HCT116 (cell line): ENCODE measurements around the gene CSNK2A1.

ENCODE experiments used
- POLR2A ChIP-seq: IDR thresholded peaks from 2 replicates; pipeline ENCODE4 v1.7.0; 2011; ENCODE audit warnings: borderline replicate concordance; ENCODE audit not compliant: insufficient read depth, insufficient read length; ENCODE audit errors: extremely low read depth
- SRF ChIP-seq: IDR thresholded peaks from 2 replicates; pipeline ENCODE4 v1.6.1; 2012; ENCODE audit warnings: low read depth
- ZFX ChIP-seq: fragments of 450-650 bp; IDR thresholded peaks from 2 replicates; pipeline ENCODE4 v1.6.1; 2017
- ZNF274 ChIP-seq: fragments of 200-500 bp; sonication (Bioruptor generic); IDR thresholded peaks from 2 replicates; pipeline ENCODE4 v1.6.1; 2014; ENCODE audit warnings: mild to moderate bottlenecking, low read depth, low read length, inconsistent platforms
- TF ChIP-seq, protein P1 (sequence below), 3 experiments: fragments of 200-600 bp in 1 of 3; sonication (generic) in 1 of 3; IDR thresholded peaks in 2 of 3; conservative IDR thresholded peaks in 1 of 3; 2 replicates each; pipeline ENCODE4 v1.5.1; 2012 to 2017; ENCODE audit warnings: low read depth in 2 of 3, low read length in 2 of 3, antibody characterized with exemption in 1 of 3, borderline replicate concordance in 1 of 3, control low read depth in 1 of 3, mild to moderate bottlenecking in 1 of 3, mixed read lengths in 1 of 3, mixed run types in 1 of 3, moderate library complexity in 1 of 3; ENCODE audit not compliant: insufficient read depth in 1 of 3

DNA sequence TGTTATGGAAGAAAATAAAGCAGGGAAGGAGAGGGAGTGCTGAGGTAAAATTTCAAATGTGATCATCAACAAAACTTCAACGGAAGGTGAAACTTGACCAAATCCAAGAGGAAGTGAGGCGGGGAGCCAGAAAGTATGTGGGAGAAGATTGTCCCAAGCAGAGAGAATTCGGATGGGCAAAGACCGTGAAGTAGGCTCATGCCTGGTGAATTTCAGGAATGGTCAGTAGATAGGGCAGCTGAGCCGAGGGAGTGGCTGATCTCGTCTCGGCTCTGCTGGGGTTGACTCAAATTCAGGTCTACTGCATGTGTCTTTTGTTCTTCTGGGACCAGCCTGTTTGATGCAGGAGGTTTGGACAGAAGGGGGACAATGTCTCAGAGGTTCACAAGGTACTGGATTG lies 7.0 kb upstream of the CSNK2A1 start:
- TF ChIP-seq POLR2A (no peak), SRF (no peak), ZNF274 (no peak), ZFX (no peak)
- TF ChIP-seq, protein P1, sequence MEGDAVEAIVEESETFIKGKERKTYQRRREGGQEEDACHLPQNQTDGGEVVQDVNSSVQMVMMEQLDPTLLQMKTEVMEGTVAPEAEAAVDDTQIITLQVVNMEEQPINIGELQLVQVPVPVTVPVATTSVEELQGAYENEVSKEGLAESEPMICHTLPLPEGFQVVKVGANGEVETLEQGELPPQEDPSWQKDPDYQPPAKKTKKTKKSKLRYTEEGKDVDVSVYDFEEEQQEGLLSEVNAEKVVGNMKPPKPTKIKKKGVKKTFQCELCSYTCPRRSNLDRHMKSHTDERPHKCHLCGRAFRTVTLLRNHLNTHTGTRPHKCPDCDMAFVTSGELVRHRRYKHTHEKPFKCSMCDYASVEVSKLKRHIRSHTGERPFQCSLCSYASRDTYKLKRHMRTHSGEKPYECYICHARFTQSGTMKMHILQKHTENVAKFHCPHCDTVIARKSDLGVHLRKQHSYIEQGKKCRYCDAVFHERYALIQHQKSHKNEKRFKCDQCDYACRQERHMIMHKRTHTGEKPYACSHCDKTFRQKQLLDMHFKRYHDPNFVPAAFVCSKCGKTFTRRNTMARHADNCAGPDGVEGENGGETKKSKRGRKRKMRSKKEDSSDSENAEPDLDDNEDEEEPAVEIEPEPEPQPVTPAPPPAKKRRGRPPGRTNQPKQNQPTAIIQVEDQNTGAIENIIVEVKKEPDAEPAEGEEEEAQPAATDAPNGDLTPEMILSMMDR (IDR thresholded peaks at IDR 0.05 in 2 of 3, conservative IDR thresholded peaks at IDR 0.05 in 1 of 3; ENCODE audit: borderline replicate concordance in 1 of 3, insufficient read depth in 1 of 3, low read depth in 2 of 3, low read length in 2 of 3) = no peak
